Mammary epithelial cell (primary cell): ENCODE data around the gene BASP1.

ENCODE experiments used
- CTCF ChIP-seq, 2 donors: IDR thresholded peaks in 1 of 2; conservative IDR thresholded peaks in 1 of 2; 2 replicates each; pipeline ENCODE4 v1.5.1; 2011 to 2012; ENCODE audit warnings: inconsistent platforms in 2 of 2, low read length in 2 of 2, mild to moderate bottlenecking in 2 of 2, control low read depth in 1 of 2, low read depth in 1 of 2; ENCODE audit not compliant: insufficient read depth in 1 of 2; ENCODE audit errors: extremely low read depth in 1 of 2
- EZH2 ChIP-seq: IDR thresholded peaks from 2 replicates; pipeline ENCODE4 v1.6.1; 2012; ENCODE audit warnings: low read length, inconsistent platforms, borderline replicate concordance

DNA sequence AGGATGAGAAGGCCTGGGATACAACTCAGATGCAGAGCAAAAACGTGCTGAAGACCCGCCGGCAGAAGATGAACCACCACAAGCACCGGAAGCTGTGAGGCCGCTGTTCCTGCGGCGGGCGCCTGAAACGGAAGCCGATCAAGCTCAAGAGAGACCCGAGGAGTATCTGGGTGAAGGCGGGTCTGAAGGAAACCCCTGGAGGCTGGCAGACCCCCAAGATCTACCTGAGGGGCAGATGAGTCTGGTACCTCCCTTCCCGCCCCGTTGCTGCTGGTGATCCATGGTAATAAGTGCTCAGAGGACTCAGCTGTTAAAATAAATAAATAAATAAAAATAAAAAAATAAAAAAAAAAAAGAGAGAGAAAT is 89.3 kb downstream of the BASP1 start:
- no peak for TF ChIP-seq EZH2
- TF ChIP-seq CTCF (conservative IDR thresholded peaks at IDR 0.05 in 1 of 2, IDR thresholded peaks at IDR 0.05 in 1 of 2; ENCODE audit: extremely low read depth in 1 of 2, insufficient read depth in 1 of 2, low read depth in 1 of 2, low read length in 2 of 2), result no peak
